Kidney epithelial cell (primary cell): ENCODE data around the gene OR52N5. TPM values are rescaled to one million over a fixed set of nuclear protein-coding genes. Genes with fewer than 3 reads are reported as not detected.

ENCODE experiments used
- DNase-seq: peaks from one replicate; pipeline ENCODE4 v3.0.0-alpha.2; 2010; ENCODE audit warnings: low read depth
- H3K27me3 ChIP-seq: 2 replicates; pipeline ENCODE4 v1.6.0; 2011; ENCODE audit warnings: low read length; ENCODE audit not compliant: control insufficient read depth, insufficient read depth
- H3K36me3 ChIP-seq: 2 replicates; pipeline ENCODE4 v1.5.1; 2011; ENCODE audit warnings: low read length; ENCODE audit not compliant: control insufficient read depth, insufficient read depth
- H3K4me3 ChIP-seq: 2 replicates; pipeline ENCODE4 v1.5.1; 2011; ENCODE audit warnings: low read depth, mild to moderate bottlenecking, control low read depth, low read length
- total RNA-seq: library from RNA; depleted of rRNA; stranded (reverse); fragments of >200 nt; gene quantifications from 2 replicates; pipeline ENCODE4 v1.2.3, GENCODE V29; 2015
- TF ChIP-seq, protein P1 (sequence below): IDR thresholded peaks from 2 replicates; pipeline ENCODE4 v1.5.1; 2011; ENCODE audit warnings: mild to moderate bottlenecking, moderate library complexity, low read length, control low read depth, inconsistent platforms; ENCODE audit not compliant: insufficient read depth, poor library complexity, severe bottlenecking

Gene OR52N5
- total RNA-seq, 1 donor from 2014 or later = not detected

DNA sequence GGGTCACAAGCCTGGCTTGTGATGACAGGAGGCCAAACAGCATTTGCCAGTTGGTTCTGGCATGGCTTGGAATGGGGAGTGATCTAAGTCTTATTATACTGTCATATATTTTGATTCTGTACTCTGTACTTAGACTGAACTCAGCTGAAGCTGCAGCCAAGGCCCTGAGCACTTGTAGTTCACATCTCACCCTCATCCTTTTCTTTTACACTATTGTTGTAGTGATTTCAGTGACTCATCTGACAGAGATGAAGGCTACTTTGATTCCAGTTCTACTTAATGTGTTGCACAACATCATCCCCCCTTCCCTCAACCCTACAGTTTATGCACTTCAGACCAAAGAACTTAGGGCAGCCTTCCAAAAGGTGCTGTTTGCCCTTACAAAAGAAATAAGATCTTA is 46.1 kb downstream of the OR52N5 start:
- Histone ChIP-seq H3K36me3 (no peaks in the 10 kb centered on the region), H3K4me3 (no peak overlapping the region), H3K27me3 (no peaks in the 10 kb centered on the region)
- DNase-seq = no peak
- TF ChIP-seq, protein P1, sequence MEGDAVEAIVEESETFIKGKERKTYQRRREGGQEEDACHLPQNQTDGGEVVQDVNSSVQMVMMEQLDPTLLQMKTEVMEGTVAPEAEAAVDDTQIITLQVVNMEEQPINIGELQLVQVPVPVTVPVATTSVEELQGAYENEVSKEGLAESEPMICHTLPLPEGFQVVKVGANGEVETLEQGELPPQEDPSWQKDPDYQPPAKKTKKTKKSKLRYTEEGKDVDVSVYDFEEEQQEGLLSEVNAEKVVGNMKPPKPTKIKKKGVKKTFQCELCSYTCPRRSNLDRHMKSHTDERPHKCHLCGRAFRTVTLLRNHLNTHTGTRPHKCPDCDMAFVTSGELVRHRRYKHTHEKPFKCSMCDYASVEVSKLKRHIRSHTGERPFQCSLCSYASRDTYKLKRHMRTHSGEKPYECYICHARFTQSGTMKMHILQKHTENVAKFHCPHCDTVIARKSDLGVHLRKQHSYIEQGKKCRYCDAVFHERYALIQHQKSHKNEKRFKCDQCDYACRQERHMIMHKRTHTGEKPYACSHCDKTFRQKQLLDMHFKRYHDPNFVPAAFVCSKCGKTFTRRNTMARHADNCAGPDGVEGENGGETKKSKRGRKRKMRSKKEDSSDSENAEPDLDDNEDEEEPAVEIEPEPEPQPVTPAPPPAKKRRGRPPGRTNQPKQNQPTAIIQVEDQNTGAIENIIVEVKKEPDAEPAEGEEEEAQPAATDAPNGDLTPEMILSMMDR = no peak

DNA sequence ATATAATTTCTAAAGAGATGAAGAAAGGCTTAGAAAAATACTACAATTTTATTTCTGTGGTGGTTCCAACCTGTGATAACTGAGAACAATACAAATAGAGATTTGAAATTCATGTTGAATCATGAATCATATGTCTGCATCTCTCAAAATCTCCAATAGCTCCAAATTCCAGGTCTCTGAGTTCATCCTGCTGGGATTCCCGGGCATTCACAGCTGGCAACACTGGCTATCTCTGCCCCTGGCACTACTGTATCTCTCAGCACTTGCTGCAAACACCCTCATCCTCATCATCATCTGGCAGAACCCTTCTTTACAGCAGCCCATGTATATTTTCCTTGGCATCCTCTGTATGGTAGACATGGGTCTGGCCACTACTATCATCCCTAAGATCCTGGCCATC is 46.8 kb downstream of the OR52N5 start, which contains the start of gene OR56B1:
Gene OR56B1 (plus strand): TSS at position 53 of the 400 bp plus-strand sequence. CDS start 69 bp downstream, at position 122.
- TF ChIP-seq, protein P1 = no peak
- Histone ChIP-seq H3K36me3 (no peaks in the 10 kb centered on the region), H3K27me3 (no peaks in the 10 kb centered on the region), H3K4me3 (no peak within 1 kb of the TSS)
- DNase-seq = no peak

DNA sequence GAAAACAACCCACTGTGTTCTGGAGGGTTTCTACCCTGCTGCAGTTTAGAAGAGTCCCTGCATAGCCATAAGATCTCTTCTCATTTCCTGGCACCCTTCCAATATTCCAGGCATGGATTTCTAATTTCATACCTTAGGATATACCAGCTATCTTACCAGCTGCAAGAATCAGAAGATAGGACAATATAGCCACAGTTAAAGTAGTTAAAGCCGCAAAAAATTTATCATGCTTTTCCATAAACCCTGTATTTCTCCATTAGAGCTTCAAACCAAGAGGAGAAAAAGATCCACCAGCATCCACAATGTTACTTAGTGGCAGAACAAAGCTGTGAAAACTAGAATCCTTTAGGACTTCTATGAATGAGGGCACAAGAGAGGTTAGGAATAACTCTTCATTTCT is 55.5 kb downstream of the OR52N5 start:
- Histone ChIP-seq H3K36me3 (no peaks in the 10 kb centered on the region), H3K27me3 (no peaks in the 10 kb centered on the region), H3K4me3 (no peak overlapping the region)
- TF ChIP-seq, protein P1 = no peak
- DNase-seq = no peak

DNA sequence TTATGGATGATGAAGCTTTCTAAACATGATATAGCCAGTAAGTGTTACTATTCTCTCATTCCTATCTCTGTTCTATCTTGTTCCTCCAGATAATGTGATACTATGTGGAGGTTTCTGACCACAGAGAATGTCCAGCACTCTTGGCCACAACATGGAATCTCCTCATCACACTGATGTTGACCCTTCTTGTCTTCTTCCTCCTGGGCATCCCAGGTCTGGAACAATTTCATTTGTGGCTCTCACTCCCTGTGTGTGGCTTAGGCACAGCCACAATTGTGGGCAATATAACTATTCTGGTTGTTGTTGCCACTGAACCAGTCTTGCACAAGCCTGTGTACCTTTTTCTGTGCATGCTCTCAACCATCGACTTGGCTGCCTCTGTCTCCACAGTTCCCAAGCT is 56.8 kb downstream of the OR52N5 start:
- no peak for DNase-seq
- H3K27me3 ChIP-seq = no peaks in the 10 kb centered on the region
- H3K4me3 ChIP-seq = no peak overlapping the region
- TF ChIP-seq, protein P1 = no peak
- H3K36me3 ChIP-seq = no peaks in the 10 kb centered on the region

Other genes starting within 250 kb of the OR52N5 start
- gene OR52H1, start 234.8 kb downstream of the OR52N5 start, total RNA-seq = 0.75 TPM in 1 of 2 replicates, not detected in the other
- gene OR52B6, start 202.5 kb downstream of the OR52N5 start, total RNA-seq = not detected in 2 replicates
- 3.4 and 4.9 TPM in 2 replicates for gene TRIM6, start 186.7 kb downstream of the OR52N5 start, total RNA-seq
- gene TRIM34, start 158.4 kb downstream of the OR52N5 start, total RNA-seq = 4.5 and 4.9 TPM in 2 replicates
- 25.9 and 29.0 TPM in 2 replicates for gene TRIM5, start 98.3 kb downstream of the OR52N5 start, total RNA-seq
- 18.0 and 23.4 TPM in 2 replicates for gene TRIM22, start 93.6 kb downstream of the OR52N5 start, total RNA-seq
- gene OR56B1, start 46.9 kb downstream of the OR52N5 start, total RNA-seq = not detected in 2 replicates
- gene OR52N4, start 29.1 kb downstream of the OR52N5 start, total RNA-seq = not detected in 2 replicates
- not detected in 2 replicates for gene OR52N1, start 7.9 kb upstream of the OR52N5 start, total RNA-seq
- gene OR52N2, start 25.6 kb upstream of the OR52N5 start, total RNA-seq = not detected in 2 replicates
- gene OR52E6, start 58.5 kb upstream of the OR52N5 start, total RNA-seq = not detected in 2 replicates
- not detected in 2 replicates for gene OR52E8, start 74.3 kb upstream of the OR52N5 start, total RNA-seq
- gene OR52E4, start 97.3 kb upstream of the OR52N5 start, total RNA-seq = not detected in 2 replicates
- not detected in 2 replicates for gene OR52E5, start 109.9 kb upstream of the OR52N5 start, total RNA-seq
- gene OR56A3, start 158.9 kb upstream of the OR52N5 start, total RNA-seq = not detected in 2 replicates
- not detected in 2 replicates for gene OR56A5, start 185.1 kb upstream of the OR52N5 start, total RNA-seq
- not detected in 2 replicates for gene OR52L1, start 203.6 kb upstream of the OR52N5 start, total RNA-seq
- not detected in 2 replicates for gene OR56A4, start 223.6 kb upstream of the OR52N5 start, total RNA-seq
- not detected in 2 replicates for gene OR56A1, start 247.4 kb upstream of the OR52N5 start, total RNA-seq